ENCODE results near the gene SHROOM3.

DNA sequence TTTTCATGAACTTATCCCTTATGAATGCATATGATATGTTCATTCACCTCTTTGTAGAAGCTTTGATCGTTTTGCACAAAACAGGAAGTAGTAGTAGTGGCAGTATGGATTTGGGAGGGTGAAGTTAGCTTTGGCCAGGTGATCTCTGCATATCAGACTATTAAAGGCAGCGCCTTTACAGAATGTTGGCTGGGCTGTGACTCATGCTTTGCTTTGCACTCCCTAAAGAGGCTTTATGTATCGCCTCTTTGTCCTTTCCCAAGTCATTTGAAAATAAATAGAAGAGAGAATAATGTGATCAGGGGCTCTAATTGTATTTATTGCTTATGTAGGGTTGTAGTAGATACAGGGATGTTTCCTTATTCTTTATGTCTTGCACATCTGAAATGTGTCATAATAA is 50.4 kb downstream of the SHROOM3 start:
- no peak for TF ChIP-seq POLR2A (IDR thresholded peaks at IDR 0.05; ENCODE audit: low read depth, low read length)
- no peak for TF ChIP-seq CTCF (IDR thresholded peaks at IDR 0.05; ENCODE audit: extremely low read depth in 1 of 2, insufficient read depth in 1 of 2, low read depth in 1 of 2, low read length in 2 of 2)
- TF ChIP-seq MYC (IDR thresholded peaks at IDR 0.05; ENCODE audit: low read depth, low read length) = no peak
- TF ChIP-seq GATA2 (IDR thresholded peaks at IDR 0.05; ENCODE audit: insufficient read depth, insufficient read length, low read depth, low read length) = no peak
- TF ChIP-seq POLR2AphosphoS5 (IDR thresholded peaks at IDR 0.05; ENCODE audit: insufficient read depth, low read depth, low read length) = no peak
- no peak for TF ChIP-seq MAX (IDR thresholded peaks at IDR 0.05; ENCODE audit: insufficient read depth, insufficient read length)
- TF ChIP-seq EZH2 (IDR thresholded peaks at IDR 0.05; ENCODE audit: borderline replicate concordance, low read depth, low read length, severe bottlenecking) = no peak
- TF ChIP-seq JUN (IDR thresholded peaks at IDR 0.05; ENCODE audit: borderline replicate concordance, insufficient read depth, insufficient read length, low read depth) = no peak

All from endothelial cell of umbilical vein (primary cell).